Measurements from ENCODE around the gene CHST11.
"Not testable (repeated sequence)": the region's sequence is repeated elsewhere in the genome, so short reads cannot be mapped to it uniquely, and the experiment has no call there.

- TF ChIP-seq POLR2A (IDR thresholded peaks at IDR 0.05; ENCODE audit: low read depth, low read length); POLR2AphosphoS5 (IDR thresholded peaks at IDR 0.05; ENCODE audit: low read depth, low read length); TAF1 (IDR thresholded peaks at IDR 0.05; ENCODE audit: low read depth, low read length); PAX5 (IDR thresholded peaks at IDR 0.05; ENCODE audit: insufficient read depth, low read length, severe bottlenecking); SPI1 (IDR thresholded peaks at IDR 0.05; ENCODE audit: low read depth, low read length); POU2F2 (IDR thresholded peaks at IDR 0.05; ENCODE audit: low read depth, low read length): not testable (repeated sequence)
Measured at GRCh38 chr12:104806194-104806593, 349.4 kb downstream of the CHST11 start.
